HT-29 (cell line): ENCODE data around the gene MDM4. TPM values are rescaled to one million over a fixed set of nuclear protein-coding genes. Genes with fewer than 3 reads are reported as not detected.
"Not testable (repeated sequence)": the region's sequence is repeated elsewhere in the genome, so short reads cannot be mapped to it uniquely, and the experiment has no call there.

Experiments used
- DNase-seq: peaks from one replicate; pipeline ENCODE4 v3.0.0-alpha.2; 2015; ENCODE audit warnings: low spot score
- total RNA-seq: library from RNA; depleted of rRNA; stranded (reverse); fragments of >200 nt; shearing (Covaris generic); gene quantifications from 2 replicates; pipeline ENCODE4 v1.2.3, GENCODE V29; 2014

The MDM4 gene
- total RNA-seq, 1 experiment from 2014 or later = 19.4 TPM

GRCh38 chr1:204560590-204561150 is 44.5 kb downstream of the MDM4 start:
- no peak for DNase-seq

DNA sequence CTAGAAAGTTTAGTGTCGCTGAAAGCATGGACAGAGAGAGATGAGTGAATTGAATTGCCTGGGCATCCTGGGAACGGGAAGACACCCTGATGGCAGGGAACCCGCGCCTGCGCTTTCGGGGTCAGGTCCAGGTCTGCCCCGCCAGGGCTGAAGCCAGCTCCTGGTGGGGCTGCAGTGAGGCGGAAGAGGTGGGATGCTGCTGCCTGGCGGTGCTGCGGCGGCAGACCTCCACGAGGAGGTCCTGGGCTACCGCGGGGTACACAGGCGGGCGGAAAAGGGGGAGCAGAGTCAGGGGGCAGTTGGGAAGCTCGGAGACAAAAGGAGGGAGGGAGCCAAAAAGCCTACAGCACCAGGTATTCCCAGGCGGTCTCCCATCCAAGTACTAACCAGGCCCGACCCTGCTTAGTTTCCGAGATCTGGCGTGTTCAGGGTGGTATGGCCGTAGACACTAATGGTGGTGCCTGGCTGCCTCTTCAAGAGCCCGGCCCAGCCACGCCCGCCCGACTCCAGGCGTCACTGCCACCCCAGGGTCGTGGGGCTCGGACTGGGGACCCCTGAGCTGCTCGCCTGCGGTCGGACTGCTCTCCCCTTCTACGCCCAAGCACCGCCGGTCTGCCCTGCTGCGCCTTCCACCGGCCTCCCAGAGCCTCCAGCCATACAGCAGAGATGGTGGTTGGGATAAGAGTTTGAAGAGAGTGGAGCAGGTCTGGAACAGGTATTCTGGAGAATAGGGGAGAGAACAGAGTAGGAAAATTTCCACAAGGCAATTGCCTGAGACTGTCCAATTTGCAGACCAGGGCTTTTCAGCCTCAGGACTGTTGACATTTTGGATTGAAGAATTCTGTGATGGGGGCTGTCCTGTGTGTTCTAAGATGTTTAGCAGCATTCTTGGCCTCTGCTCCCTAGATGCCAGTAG is 46.1 kb downstream of the MDM4 start:
- DNase-seq = no peak

DNA sequence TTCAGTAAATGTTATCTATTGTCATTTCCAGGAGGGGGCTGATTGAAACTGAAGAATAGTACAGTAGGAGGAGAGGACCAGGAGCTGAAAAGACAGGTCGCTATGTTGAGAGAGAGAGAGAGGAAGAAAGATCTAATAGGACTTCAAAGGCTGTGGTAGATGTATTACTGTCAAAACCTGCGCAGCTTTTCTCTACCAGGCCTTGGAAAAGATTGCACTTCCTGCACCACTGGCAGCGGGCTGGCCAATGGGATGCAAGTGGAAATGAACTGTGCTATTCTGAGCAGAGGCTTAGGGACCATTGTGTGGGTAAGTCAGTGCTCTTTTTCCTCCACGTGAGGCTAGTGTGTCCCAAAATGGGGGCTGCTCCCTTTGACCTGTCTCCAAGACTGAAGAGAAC is 47.1 kb downstream of the MDM4 start:
- DNase-seq = no peak

- DNase-seq = no peak
These were observed 47.6 kb downstream of the MDM4 start for GRCh38 chr1:204563780-204564179.

DNA sequence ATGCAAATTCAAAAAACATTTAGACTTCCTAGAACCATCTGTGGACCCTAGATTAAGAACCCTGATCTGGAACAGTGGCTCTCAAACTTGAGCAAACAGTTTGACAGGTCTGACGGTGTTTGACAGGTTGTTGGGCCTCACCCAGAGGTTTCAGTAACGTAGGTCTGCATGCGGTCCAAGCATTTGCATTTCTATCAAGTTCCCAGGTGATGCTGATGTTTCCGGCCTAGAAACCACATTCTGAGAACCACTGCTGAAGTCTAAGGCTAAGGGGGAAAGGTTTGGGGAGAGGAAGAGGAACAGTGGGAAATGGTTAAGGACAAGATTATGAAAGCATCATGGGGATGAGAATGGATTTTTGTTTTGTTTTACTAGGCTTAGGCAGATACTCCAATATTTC is 48.6 kb downstream of the MDM4 start:
- no peak for DNase-seq

DNA sequence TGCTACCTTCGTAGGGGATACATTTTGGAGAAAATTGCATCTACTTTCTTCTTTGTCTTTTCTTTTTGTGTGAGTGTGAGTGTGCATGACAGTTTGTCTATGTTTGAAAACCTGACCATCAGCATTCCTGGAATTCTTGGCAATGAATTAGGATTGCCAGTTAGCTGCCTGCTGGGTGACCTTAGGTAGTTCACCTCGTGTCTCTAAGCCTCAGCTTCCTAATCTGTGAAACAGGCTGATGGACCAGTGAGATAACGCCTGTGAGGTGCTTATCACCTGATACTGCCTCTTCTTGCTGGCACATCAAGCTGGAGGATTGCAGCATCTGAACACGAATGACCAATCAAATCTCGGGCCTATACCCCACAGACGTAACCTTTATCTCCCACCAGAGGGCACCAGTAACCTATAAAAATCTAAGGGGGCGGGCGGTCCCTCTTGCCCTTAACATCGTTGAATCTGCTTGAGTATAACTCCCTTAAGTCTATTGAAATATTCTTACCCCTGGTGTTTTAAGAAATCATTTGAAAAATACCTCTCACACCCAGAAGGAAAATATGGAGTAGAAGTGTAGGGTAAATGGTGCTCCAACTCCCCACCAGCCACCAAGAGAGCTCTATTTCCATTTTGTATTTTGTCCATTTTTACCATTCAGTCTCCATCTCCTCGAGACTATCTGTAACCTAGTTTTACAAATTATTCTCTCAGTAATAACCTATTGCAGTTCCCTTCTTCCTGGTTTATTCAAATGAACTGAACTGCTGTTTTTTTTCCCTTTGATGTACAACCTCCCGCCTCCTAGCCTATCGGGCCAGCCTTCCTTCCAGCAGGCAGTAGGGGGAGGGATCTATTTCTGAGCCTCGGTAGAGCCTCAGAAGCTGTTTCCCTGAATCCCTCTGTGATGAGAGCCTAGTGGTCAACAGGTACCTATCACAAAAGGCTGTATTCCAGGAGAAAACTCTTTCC is 49.7 kb downstream of the MDM4 start:
- peak; percentile 74 for DNase-seq

DNA sequence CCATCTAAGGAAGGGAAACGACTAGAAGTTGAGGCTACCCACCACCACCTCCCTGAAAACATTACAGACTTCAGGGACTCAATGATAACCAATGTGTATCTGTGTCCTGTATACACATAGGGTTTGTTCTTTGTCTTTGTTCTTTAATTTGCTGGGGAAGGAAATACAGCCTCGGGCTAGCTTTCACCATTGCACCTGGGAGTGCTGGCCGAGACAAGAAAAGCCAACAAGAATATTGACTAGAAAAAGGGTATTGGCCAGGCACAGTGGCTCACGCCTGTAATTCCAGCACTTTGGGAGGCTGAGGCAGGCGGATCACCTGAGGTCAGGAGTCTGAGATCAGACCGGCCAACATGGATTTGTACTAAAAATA is 50.4 kb downstream of the MDM4 start:
- no peak for DNase-seq

DNA sequence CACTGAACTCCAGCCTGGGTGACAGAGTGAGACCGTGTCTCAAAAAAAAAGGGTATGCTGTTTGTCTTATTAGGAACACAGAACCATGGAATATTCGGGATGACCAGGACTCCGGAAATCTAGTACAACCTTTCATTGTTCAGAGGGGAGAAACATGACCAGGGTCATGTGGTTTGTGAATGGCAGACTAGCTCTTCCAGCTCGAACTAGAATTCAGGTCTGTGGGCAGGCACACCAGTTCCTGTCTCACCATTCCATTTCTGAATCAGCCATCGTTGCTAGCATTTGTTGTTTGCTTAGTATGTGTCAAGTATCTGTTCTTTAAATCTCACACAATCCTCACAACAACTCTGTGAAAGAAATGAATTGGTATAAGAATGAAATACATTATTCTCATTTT is 50.9 kb downstream of the MDM4 start:
- no peak for DNase-seq

DNA sequence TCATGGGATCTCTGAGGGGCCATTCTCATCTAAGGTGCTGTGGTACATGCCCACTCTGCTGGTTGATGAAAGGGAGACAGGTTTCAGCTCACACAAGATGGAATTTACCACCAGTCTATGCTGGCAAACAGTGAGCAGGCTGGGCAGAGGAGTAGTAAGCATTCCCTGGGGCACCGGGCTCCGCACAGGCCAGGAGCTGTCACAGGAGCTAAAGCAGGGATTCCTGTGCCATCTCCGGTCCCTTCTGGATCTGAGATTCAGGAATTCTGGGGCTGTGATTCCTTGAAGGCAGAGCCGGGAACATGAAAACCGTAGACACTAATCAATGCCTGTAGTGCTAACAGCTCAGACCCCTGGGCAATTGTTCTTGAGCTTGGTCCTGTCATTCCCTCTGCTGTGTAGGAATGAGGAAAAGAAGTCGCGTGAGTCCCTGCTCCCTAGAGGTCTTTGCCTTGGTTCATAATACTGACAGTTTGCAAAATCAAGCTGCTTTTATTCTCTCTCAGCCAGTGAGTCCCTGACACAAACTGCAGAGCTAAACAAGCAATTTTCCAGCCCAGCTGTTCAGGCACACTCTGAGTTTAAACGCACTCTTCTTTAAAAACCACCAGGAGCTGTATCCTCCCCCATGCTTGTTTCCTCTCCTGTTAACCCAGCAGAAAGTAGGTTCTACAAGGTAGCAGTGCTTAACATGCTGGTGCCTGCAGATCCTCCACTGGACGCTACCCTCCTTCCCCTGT is 52.5 kb downstream of the MDM4 start:
- DNase-seq = no peak

DNA sequence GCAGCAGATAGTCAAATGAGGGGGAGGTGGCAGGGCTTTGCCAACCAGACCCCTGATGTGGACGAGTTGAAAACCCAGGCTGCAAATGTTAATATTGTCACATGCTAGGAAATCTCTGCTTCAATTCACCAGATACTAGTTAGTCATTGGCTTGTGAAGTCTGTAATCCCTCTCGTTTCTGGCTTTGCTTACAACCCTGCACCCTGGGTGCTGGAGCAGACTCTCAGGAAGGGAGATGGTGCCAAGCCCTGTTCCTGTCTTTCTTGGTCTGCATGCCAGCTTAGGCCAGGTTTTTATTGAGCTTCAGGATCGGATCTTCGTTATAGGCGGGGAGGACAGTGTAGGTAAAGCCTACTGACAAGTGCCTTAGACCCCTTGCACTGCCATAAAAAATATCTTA is 53.3 kb downstream of the MDM4 start:
- no peak for DNase-seq

- DNase-seq = not testable (repeated sequence)
These were observed 53.8 kb downstream of the MDM4 start for GRCh38 chr1:204570021-204570420.

DNA sequence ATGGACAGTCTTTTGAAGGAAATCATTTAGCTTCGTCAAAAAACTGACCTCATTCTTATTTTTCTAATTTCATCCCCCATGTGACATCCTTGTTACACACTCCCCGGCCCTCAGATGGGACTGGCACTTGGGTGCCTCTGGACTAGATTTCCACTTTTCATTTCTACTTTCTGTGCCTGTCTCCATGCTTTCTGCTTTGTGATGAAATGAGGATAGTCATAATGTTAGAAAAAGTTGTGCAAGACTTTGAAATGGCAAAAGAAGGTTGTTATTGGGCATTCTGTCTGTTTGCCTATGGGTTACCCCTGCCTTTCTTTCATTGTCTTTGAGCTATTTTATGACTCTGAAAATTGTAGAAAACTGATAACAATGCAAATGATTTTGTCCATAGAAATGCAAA is 54.9 kb downstream of the MDM4 start:
- DNase-seq = no peak

DNA sequence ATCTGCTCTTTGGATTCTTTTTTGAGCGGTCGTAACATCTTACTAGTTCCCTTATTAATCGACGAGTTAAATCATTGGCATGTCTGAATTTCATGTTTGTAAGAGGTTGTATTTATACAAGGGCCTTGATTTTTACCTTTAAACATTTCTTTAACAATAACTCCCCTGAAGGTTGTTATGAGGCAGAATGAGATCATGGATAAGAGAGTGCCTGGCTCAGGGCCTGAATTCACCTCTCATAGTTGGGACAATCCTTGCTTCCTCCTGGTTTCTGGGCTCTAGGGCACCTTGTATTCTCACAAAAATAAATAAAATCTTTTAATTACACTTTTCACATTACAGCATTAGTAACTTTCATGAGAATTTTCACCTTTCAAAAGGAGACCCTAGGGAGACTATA is 55.4 kb downstream of the MDM4 start:
- no peak for DNase-seq

DNA sequence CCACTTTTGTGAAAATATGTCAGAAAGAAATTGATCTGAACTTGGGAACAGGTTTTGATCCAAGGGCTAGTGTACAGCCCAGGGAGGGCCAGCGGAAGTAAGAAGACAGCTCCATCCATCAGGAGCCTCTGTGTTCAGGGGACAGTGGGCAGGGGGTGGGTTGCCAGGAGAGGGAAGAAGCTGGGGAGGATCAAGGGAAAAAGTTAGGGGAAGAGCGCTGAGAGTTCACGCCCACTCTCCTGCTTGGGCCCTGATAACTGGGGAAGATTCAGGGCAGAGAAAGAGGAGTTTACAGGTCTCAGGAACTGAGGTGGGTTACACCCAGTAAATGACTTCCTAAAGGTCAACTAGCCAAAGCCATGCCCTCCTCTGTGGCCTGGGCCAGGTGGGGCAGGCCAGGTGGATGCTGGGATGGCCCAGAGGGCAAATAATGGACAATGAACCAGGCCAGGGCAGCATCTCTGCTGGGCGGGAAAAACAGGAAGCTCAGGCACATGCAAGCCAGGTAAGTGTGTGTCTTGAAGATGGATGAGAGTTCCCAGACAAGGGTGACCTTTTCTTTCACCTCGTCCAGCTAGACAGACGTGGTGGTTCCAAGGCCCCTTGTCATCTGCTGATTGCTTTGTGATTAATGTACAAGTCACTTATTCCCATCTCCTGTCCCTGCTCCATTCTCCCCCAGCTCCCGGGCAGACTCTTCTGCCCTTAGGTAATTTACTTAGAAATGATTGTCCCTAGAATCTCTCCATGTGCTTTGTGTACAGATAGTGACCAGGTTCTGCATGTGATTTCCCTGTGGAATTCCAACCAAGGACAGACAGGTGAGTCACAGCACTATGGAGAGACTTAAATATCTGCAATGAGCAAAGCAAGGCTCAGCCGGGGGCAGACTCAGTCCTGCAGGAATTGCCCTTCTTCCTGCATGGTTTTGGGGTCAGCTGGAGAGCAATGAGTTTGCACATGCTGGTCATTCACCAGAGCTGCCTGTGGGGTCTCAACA is 57.0 kb downstream of the MDM4 start:
- no peak for DNase-seq

- DNase-seq = no peak
These were observed 58.0 kb downstream of the MDM4 start for GRCh38 chr1:204574016-204574864.

DNA sequence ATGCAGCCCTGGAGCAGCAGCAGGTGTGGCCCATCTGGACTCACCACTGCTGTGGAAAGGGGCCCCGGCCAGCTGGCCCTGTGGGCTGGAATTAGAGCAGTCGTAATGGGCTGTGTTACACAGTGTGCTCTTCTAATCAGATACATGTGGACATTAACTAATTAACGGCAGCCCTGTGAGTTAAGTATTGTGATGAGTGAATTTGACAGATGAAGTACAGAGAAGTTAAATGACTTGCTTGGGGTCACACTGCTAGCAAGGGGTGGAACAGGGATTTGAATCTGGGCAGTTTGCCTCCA is 58.6 kb downstream of the MDM4 start:
- DNase-seq = no peak

- DNase-seq = no peak
These were observed 59.3 kb downstream of the MDM4 start for GRCh38 chr1:204575221-204576190.

- no peak for DNase-seq
These were observed 60.2 kb downstream of the MDM4 start for GRCh38 chr1:204576422-204576821.
